Glutamatergic neuron (in vitro differentiated cells): ENCODE measurements around the gene NT5C1A. TPM values are rescaled to one million over a fixed set of nuclear protein-coding genes. Genes with fewer than 3 reads are reported as not detected.

Source experiments
- DNase-seq: peaks from one replicate; pipeline ENCODE4 v3.0.0; 2022
- H3K27ac Mint-ChIP-seq: one replicate; pipeline ENCODE4 v1.8.0; 2020; ENCODE audit warnings: mild to moderate bottlenecking, mixed read lengths, inconsistent platforms; ENCODE audit not compliant: unreplicated experiment
- H3K27me3 Mint-ChIP-seq: one replicate; pipeline ENCODE4 v1.8.0; 2020; ENCODE audit warnings: mild to moderate bottlenecking, moderate library complexity, mixed read lengths, inconsistent platforms; ENCODE audit not compliant: unreplicated experiment
- H3K36me3 Mint-ChIP-seq: one replicate; pipeline ENCODE4 v1.8.0; 2020; ENCODE audit warnings: mild to moderate bottlenecking, mixed read lengths, inconsistent platforms; ENCODE audit not compliant: unreplicated experiment
- H3K4me1 Mint-ChIP-seq: one replicate; pipeline ENCODE4 v1.8.0; 2020; ENCODE audit warnings: mild to moderate bottlenecking, low read depth, mixed read lengths, inconsistent platforms; ENCODE audit not compliant: unreplicated experiment
- H3K4me3 Mint-ChIP-seq: one replicate; pipeline ENCODE4 v1.8.0; 2020; ENCODE audit warnings: mild to moderate bottlenecking, mixed read lengths, inconsistent platforms; ENCODE audit not compliant: unreplicated experiment
- H3K9me3 Mint-ChIP-seq: one replicate; pipeline ENCODE4 v1.8.0; 2020; ENCODE audit warnings: mild to moderate bottlenecking, moderate library complexity, mixed read lengths, inconsistent platforms; ENCODE audit not compliant: unreplicated experiment
- CTCF ChIP-seq: fragments of 200-600 bp; sonication (generic); IDR thresholded peaks from one replicate; pipeline ENCODE4 v1.5.0; 2021; ENCODE audit not compliant: partially characterized antibody, unreplicated experiment
- total RNA-seq: library from RNA; stranded (reverse); fragmentation: NEBNext Ultra II Directional; extraction: Animal tissue kit (Norgen Biotek cat#: 25700); gene quantifications from one replicate; pipeline ENCODE4 v1.2.1, GENCODE V29; 2021; ENCODE audit not compliant: unreplicated experiment

The NT5C1A gene
- total RNA-seq, 1 donor from 2014 or later, result not detected

GRCh38 chr1:39623053-39623452 lies 48.9 kb downstream of the NT5C1A start:
- DNase-seq, result no peak
- H3K9me3 Mint-ChIP-seq, result peaks cover 5% of the 10 kb centered on the region
- no peak overlapping the region for H3K27ac Mint-ChIP-seq
- H3K36me3 Mint-ChIP-seq, result peaks cover 14% of the 10 kb centered on the region
- H3K4me3 Mint-ChIP-seq, result no peak overlapping the region
- TF ChIP-seq CTCF, result no peak
- H3K4me1 Mint-ChIP-seq, result peaks cover 7% of the 10 kb centered on the region
- peaks cover 4% of the 10 kb centered on the region for H3K27me3 Mint-ChIP-seq

GRCh38 chr1:39622427-39622826 lies 49.5 kb downstream of the NT5C1A start:
- no peak for DNase-seq
- no peak overlapping the region for H3K27ac Mint-ChIP-seq
- peaks cover 7% of the 10 kb centered on the region for H3K4me1 Mint-ChIP-seq
- no peak overlapping the region for H3K4me3 Mint-ChIP-seq
- peaks cover 4% of the 10 kb centered on the region for H3K27me3 Mint-ChIP-seq
- no peak for TF ChIP-seq CTCF
- H3K9me3 Mint-ChIP-seq, result peaks cover 5% of the 10 kb centered on the region
- H3K36me3 Mint-ChIP-seq, result peaks cover 14% of the 10 kb centered on the region

- peaks cover 9% of the 10 kb centered on the region for H3K27me3 Mint-ChIP-seq
- H3K4me1 Mint-ChIP-seq, result peaks cover 4% of the 10 kb centered on the region
- peaks cover 2% of the 10 kb centered on the region for H3K9me3 Mint-ChIP-seq
- DNase-seq, result no peak
- no peak for TF ChIP-seq CTCF
- no peak overlapping the region for H3K4me3 Mint-ChIP-seq
- no peak overlapping the region for H3K27ac Mint-ChIP-seq
- H3K36me3 Mint-ChIP-seq, result peaks cover 14% of the 10 kb centered on the region
Observed at GRCh38 chr1:39620659-39621165, 51.2 kb downstream of the NT5C1A start.

GRCh38 chr1:39617488-39618049 lies 54.3 kb downstream of the NT5C1A start:
- Mint-ChIP-seq H3K9me3 (peaks cover 3% of the 10 kb centered on the region), H3K4me3 (no peak overlapping the region), H3K4me1 (no peaks in the 10 kb centered on the region), H3K27me3 (peaks cover 5% of the 10 kb centered on the region), H3K27ac (no peak overlapping the region), H3K36me3 (no peaks in the 10 kb centered on the region)
- no peak for TF ChIP-seq CTCF
- DNase-seq, result no peak

GRCh38 chr1:39615086-39615673 lies 56.7 kb downstream of the NT5C1A start:
- no peak for TF ChIP-seq CTCF
- DNase-seq, result no peak
- H3K36me3 Mint-ChIP-seq, result no peaks in the 10 kb centered on the region
- no peaks in the 10 kb centered on the region for H3K4me1 Mint-ChIP-seq
- peaks cover 1% of the 10 kb centered on the region for H3K9me3 Mint-ChIP-seq
- H3K27ac Mint-ChIP-seq, result no peak overlapping the region
- H3K27me3 Mint-ChIP-seq, result peaks cover 5% of the 10 kb centered on the region
- no peak overlapping the region for H3K4me3 Mint-ChIP-seq
